HL-60 (cell line): Measurements from ENCODE around the gene DAP.

ENCODE experiments used
- CTCF ChIP-seq: IDR thresholded peaks from one replicate; pipeline ENCODE4 v1.5.1; 2011; ENCODE audit warnings: low read length, control low read depth, inconsistent platforms; ENCODE audit not compliant: insufficient read depth
- GABPA ChIP-seq: IDR thresholded peaks from 2 replicates; pipeline ENCODE4 v1.6.1; 2012; ENCODE audit warnings: low read depth
- POLR2AphosphoS5 ChIP-seq: IDR thresholded peaks from 2 replicates; pipeline ENCODE4 v1.6.1; 2012; ENCODE audit warnings: low read depth

- TF ChIP-seq CTCF (no peak), POLR2AphosphoS5 (no peak), GABPA (no peak)
Observed at GRCh38 chr5:10648806-10649665, 112.0 kb downstream of the DAP start.
